Calu3 (cell line): ENCODE measurements around the gene LRPAP1. TPM values are rescaled to one million over a fixed set of nuclear protein-coding genes. Genes with fewer than 3 reads are reported as not detected.
A peak's percentile ranks its signal among the peaks of the same experiment; 100 is the strongest.

ENCODE experiments used
- BruUV-seq: library from RNA; stranded (reverse); fragments of 400-500 nt; replicated peaks from 2 replicates; lab custom pipeline; 2021; lab: Mats Ljungman, UMichigan
- CTCF ChIA-PET: fragments of 300-600 bp; sonication (Branson Sonifier 250); formaldehyde crosslinking; loops from one replicate; lab custom pipeline; 2022; ENCODE audit warnings: antibody characterized with exemption; lab: Charles Lee
- DNase-seq: peaks from one replicate; pipeline ENCODE4 v3.0.0; 2022
- H3K27ac Mint-ChIP-seq: one replicate; pipeline ENCODE4 v1.8.0; 2022; ENCODE audit warnings: mixed read lengths; ENCODE audit not compliant: unreplicated experiment
- H3K27me3 Mint-ChIP-seq: one replicate; pipeline ENCODE4 v1.8.0; 2022; ENCODE audit warnings: mixed read lengths; ENCODE audit not compliant: unreplicated experiment
- H3K36me3 Mint-ChIP-seq: one replicate; pipeline ENCODE4 v1.8.0; 2022; ENCODE audit warnings: mild to moderate bottlenecking, moderate library complexity, mixed read lengths; ENCODE audit not compliant: insufficient read depth, unreplicated experiment
- H3K4me1 Mint-ChIP-seq: one replicate; pipeline ENCODE4 v1.8.0; 2022; ENCODE audit warnings: mild to moderate bottlenecking, low read depth, mixed read lengths; ENCODE audit not compliant: unreplicated experiment
- H3K4me3 Mint-ChIP-seq: one replicate; pipeline ENCODE4 v1.8.0; 2022; ENCODE audit warnings: mild to moderate bottlenecking, low read depth, moderate library complexity, mixed read lengths; ENCODE audit not compliant: unreplicated experiment
- H3K9me3 Mint-ChIP-seq: one replicate; pipeline ENCODE4 v1.8.0; 2022; ENCODE audit warnings: low read depth, mixed read lengths; ENCODE audit not compliant: unreplicated experiment
- CTCF ChIP-seq: fragments of 200-600 bp; IDR thresholded peaks from one replicate; pipeline ENCODE4 v1.8.0; 2022; ENCODE audit warnings: antibody characterized with exemption; ENCODE audit not compliant: unreplicated experiment
- intact Hi-C: fragments of 100-400 bp; cut with micrococcal nuclease; formaldehyde crosslinking; loops from one replicate; pipeline ENCODE4 v1.10.0; 2022; ENCODE audit not compliant: unreplicated experiment
- total RNA-seq: library from RNA; stranded (reverse); gene quantifications from 2 replicates; pipeline ENCODE4 v1.2.3, GENCODE V29; 2022

The LRPAP1 gene
- total RNA-seq, 1 experiment from 2014 or later = 88.5 TPM

- Mint-ChIP-seq H3K4me3 (no peak overlapping the region), H3K27me3 (peaks cover 21% of the 10 kb centered on the region), H3K9me3 (no peaks in the 10 kb centered on the region), H3K27ac (no peak overlapping the region), H3K36me3 (peaks cover 21% of the 10 kb centered on the region), H3K4me1 (peaks cover 8% of the 10 kb centered on the region)
- BruUV-seq = TSS peak; percentile 7
- TF ChIP-seq CTCF = no peak
- CTCF ChIA-PET = no interaction called here
- DNase-seq = no peak
- intact Hi-C loops = no loop called here
These were observed 2.2 kb downstream of the LRPAP1 start for GRCh38 chr4:3530051-3530450.

GRCh38 chr4:3529363-3529762 lies 2.9 kb downstream of the LRPAP1 start:
- CTCF ChIA-PET = no interaction called here
- Mint-ChIP-seq H3K27me3 (peaks cover 14% of the 10 kb centered on the region), H3K9me3 (no peaks in the 10 kb centered on the region), H3K4me3 (no peak overlapping the region), H3K36me3 (peaks cover 21% of the 10 kb centered on the region), H3K27ac (no peak overlapping the region), H3K4me1 (peaks cover 8% of the 10 kb centered on the region)
- TF ChIP-seq CTCF = no peak
- no TSS peak for BruUV-seq
- intact Hi-C loops = no loop called here
- DNase-seq = no peak

GRCh38 chr4:3527914-3528876 lies 4.0 kb downstream of the LRPAP1 start:
- Mint-ChIP-seq H3K27ac (no peak overlapping the region), H3K4me1 (peaks cover 8% of the 10 kb centered on the region), H3K9me3 (no peaks in the 10 kb centered on the region), H3K27me3 (peaks cover 2% of the 10 kb centered on the region), H3K4me3 (no peak overlapping the region), H3K36me3 (peaks cover 21% of the 10 kb centered on the region)
- no peak for DNase-seq
- no peak for TF ChIP-seq CTCF
- no TSS peak for BruUV-seq
- CTCF ChIA-PET = no interaction called here
- intact Hi-C loops = no loop called here

DNA sequence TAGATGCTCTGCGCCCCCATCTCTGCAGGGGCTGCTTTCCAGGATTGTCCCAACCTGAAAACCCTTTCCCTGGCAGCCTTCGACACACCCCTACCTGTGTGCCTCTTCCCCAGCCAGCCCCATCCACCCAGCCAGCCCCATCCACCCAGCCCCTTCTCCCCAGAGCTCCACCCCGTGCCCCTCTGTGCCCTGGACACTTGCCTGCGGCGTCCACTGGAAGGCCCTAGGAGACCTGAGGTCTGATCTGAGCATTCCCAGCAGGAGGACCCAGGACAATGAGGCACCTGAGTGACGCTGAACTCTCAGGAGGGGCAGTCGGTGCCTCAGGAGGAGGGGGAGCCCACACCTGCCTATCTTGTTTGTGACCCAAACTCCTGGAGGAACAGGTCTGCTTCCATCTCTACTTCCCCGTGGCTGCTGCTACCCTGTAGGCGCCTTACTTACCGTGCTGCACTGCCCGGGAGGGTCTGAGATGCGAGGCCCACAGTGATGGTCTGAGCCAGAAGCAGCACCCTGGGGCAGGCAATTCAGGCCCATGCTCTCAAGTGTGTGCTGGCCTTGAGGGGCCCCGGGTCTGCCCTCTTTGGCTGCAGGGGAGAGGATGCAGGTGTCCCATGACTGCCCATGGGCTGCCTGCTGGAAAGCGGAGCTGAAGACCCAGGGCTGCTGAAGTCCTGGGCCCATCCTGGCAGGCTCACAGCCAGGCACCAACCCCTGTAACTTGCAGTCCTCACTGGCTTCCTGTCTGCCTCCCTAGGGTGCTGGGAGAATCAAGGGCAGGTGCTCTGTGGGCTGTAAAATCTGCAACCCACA lies 4.9 kb downstream of the LRPAP1 start:
- Mint-ChIP-seq H3K27me3 (no peaks in the 10 kb centered on the region), H3K27ac (no peak overlapping the region), H3K9me3 (no peaks in the 10 kb centered on the region), H3K36me3 (peaks cover 15% of the 10 kb centered on the region), H3K4me1 (peaks cover 8% of the 10 kb centered on the region), H3K4me3 (no peak overlapping the region)
- BruUV-seq = no TSS peak
- no peak for DNase-seq
- CTCF ChIA-PET = interaction anchor here (1.1 kb wide), 1 partner anchor 909 kb away, joined by 7 read pairs; no protein-coding TSS in a partner anchor
- TF ChIP-seq CTCF = no peak
- intact Hi-C loops = no loop called here
